BJ (cell line): Measurements from ENCODE around the gene ADAM19. TPM values are rescaled to one million over a fixed set of nuclear protein-coding genes. Genes with fewer than 3 reads are reported as not detected.

Experiments
- CTCF ChIA-PET: fragments of 350-600 bp; formaldehyde crosslinking; extraction: SDS; loops from one replicate; lab custom pipeline; 2021; ENCODE audit warnings: antibody characterized with exemption, inconsistent platforms; lab: Yijun Ruan, JAX
- POLR2A ChIA-PET: fragments of 300-600 bp; sonication (Branson Sonifier 250); formaldehyde crosslinking; extraction: SDS; loops from one replicate; lab custom pipeline; 2021; ENCODE audit warnings: antibody characterized with exemption; lab: Charles Lee
- DNase-seq: peaks from one replicate; pipeline ENCODE4 v3.0.0-alpha.2; 2011; ENCODE audit warnings: low read depth
- H3K27me3 ChIP-seq: 2 replicates; pipeline ENCODE4 v1.6.0; 2011; ENCODE audit warnings: low read length; ENCODE audit not compliant: control insufficient read depth, insufficient read depth
- H3K36me3 ChIP-seq: 2 replicates; pipeline ENCODE4 v1.5.1; 2011; ENCODE audit warnings: low read length; ENCODE audit not compliant: control insufficient read depth, insufficient read depth
- H3K4me3 ChIP-seq: 2 replicates; pipeline ENCODE4 v1.5.1; 2011; ENCODE audit warnings: low read depth, mild to moderate bottlenecking, control low read depth, low read length
- polyA plus RNA-seq: library from polyadenylated mRNA; depleted of rRNA; stranded (reverse); fragments of >200 nt; gene quantifications from 2 replicates; pipeline ENCODE4 v1.2.3, GENCODE V29; 2011
- TF ChIP-seq, protein P1 (sequence below): IDR thresholded peaks from 2 replicates; pipeline ENCODE4 v1.5.1; 2011; ENCODE audit warnings: low read depth, mild to moderate bottlenecking, control low read depth, inconsistent platforms, low read length, moderate library complexity; ENCODE audit not compliant: insufficient read depth

ADAM19 gene
- polyA plus RNA-seq, 1 experiment, result 68.3 TPM

DNA sequence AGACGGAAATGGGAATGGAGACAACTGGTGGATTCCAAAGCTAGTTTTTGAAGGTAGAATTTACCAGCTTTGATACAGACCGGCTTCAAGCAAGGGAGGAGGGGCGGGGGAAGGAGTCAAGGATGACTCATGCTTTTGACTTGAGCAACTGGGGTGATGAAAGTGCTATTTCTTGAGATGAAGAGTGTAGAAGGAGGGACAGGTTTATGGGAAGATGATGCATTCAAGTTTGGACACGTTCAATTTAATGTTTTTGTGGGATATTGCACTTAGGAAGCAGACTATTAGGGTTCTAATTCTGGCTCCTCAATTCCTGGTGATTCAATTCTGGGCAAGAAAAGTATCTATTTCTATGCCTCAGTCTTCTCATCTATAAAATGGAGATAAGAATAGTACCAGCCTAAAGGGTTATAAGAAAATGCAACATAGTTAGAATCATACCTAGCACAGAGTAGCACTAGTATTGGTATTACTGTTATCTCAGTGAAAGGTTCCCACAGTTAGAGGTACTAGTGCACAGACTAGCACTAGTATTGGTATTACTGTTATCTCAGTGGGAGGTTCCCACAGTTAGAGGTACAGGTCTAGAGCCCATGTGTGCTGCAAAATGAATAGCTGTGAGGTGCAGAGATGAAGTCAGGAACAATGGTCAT is 110.9 kb downstream of the ADAM19 start:
- Histone ChIP-seq H3K27me3 (no peaks in the 10 kb centered on the region), H3K4me3 (no peak overlapping the region), H3K36me3 (no peaks in the 10 kb centered on the region)
- DNase-seq, result peak; percentile 90
- TF ChIP-seq, protein P1, sequence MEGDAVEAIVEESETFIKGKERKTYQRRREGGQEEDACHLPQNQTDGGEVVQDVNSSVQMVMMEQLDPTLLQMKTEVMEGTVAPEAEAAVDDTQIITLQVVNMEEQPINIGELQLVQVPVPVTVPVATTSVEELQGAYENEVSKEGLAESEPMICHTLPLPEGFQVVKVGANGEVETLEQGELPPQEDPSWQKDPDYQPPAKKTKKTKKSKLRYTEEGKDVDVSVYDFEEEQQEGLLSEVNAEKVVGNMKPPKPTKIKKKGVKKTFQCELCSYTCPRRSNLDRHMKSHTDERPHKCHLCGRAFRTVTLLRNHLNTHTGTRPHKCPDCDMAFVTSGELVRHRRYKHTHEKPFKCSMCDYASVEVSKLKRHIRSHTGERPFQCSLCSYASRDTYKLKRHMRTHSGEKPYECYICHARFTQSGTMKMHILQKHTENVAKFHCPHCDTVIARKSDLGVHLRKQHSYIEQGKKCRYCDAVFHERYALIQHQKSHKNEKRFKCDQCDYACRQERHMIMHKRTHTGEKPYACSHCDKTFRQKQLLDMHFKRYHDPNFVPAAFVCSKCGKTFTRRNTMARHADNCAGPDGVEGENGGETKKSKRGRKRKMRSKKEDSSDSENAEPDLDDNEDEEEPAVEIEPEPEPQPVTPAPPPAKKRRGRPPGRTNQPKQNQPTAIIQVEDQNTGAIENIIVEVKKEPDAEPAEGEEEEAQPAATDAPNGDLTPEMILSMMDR, result no peak
- CTCF ChIA-PET, result interaction anchor here (1.0 to 2.2 kb wide), 7 partner anchors 9 to 279 kb away, joined by 3 to 6 read pairs (median 4); no protein-coding TSS in a partner anchor
- POLR2A ChIA-PET, result interaction anchor here (0.6 kb wide), 1 partner anchor 16 kb away, joined by 5 read pairs; no protein-coding TSS in a partner anchor

DNA sequence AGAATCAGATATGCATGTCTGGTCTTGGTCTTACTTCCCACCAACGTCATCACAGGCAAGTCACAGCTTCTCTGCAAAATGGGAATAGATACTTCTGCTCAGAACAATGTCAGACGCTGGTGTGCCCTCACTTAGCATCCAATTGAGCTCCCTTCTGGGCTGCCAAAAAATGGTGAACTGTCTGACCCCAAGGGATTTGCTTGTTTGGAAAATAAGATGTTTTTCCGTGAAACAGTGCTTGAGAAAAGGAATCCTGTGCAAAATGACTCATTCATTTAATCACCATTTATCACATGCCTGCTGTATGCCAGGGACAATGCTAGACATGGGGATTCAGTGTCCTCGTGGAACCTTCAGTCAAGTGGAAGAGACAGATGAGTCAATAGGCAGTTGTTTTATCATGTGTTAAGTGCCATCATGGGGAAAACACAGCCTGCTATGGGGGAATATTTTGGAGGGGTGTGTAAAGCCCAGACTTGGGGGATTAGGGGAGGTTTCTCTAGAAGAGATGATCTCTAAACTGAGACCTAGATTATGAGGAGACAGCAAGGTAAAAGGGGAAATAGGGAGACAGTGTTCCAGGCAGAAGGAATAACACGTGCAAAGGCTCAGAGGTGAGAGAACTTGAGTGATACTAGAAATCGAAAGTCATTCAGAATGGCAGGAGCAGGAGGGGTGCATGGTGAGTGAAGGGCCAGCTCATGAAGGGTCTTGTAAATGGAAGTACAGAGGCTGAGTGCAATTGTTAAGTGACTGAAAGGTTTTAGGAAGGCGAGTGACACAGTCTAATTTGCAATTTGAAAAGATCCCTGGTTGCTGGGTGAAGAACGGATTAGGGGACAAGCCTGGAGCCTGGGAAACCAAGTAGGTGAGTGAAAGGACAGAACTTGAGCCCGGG is 111.7 kb downstream of the ADAM19 start:
- no peak overlapping the region for H3K4me3 ChIP-seq
- no peaks in the 10 kb centered on the region for H3K36me3 ChIP-seq
- DNase-seq, result peak; percentile 59
- ChIA-PET POLR2A (interaction anchor here (0.6 kb wide), 3 partner anchors 15 to 267 kb away, joined by 3 to 5 read pairs (median 4); no protein-coding TSS in a partner anchor), CTCF (interaction anchor here (1.0 to 2.2 kb wide), 7 partner anchors 8 to 280 kb away, joined by 3 to 6 read pairs (median 4); no protein-coding TSS in a partner anchor)
- H3K27me3 ChIP-seq, result no peaks in the 10 kb centered on the region
- TF ChIP-seq, protein P1, result no peak

DNA sequence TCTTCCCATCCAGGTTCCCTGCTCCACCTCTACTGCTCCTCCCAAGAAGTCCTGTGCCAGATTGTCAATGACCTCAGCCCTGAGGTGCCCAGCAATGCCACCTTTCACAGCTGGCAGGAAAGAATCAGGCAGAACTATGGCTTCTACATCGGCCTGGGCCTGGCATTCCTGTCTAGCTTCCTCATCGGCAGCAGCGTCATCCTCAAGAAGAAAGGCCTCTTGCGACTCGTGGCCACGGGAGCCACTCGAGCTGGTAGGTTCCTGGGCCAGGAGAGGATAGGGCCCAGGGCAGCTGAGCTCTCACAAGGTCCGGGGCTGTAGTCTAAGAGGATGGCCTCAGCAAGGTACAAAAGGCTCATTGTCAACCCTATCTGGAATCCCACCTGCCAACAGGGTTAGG is 112.5 kb downstream of the ADAM19 start:
- Histone ChIP-seq H3K27me3 (no peaks in the 10 kb centered on the region), H3K4me3 (no peak overlapping the region), H3K36me3 (no peaks in the 10 kb centered on the region)
- POLR2A ChIA-PET, result interaction anchor here (0.6 kb wide), 1 partner anchor 268 kb away, joined by 4 read pairs; no protein-coding TSS in a partner anchor
- no peak for DNase-seq
- CTCF ChIA-PET, result interaction anchor here (1.0 to 2.2 kb wide), 5 partner anchors 9 to 137 kb away, joined by 3 to 6 read pairs (median 4); no protein-coding TSS in a partner anchor
- TF ChIP-seq, protein P1, result no peak

- ChIA-PET POLR2A (no interaction called here), CTCF (interaction anchor here (1.1 kb wide), 1 partner anchor 133 kb away, joined by 4 read pairs; no protein-coding TSS in a partner anchor)
- no peaks in the 10 kb centered on the region for H3K36me3 ChIP-seq
- H3K27me3 ChIP-seq, result no peaks in the 10 kb centered on the region
- no peak overlapping the region for H3K4me3 ChIP-seq
- no peak for DNase-seq
- TF ChIP-seq, protein P1, result no peak
Measured at GRCh38 chr5:157460921-157461792, 114.4 kb downstream of the ADAM19 start.
